HG02588 (cell line): Measurements from ENCODE around the gene SRPK1.

ENCODE experiments used
- ATAC-seq: cut with Tn5 transposase; IDR thresholded peaks from one replicate; pipeline ENCODE4 v1.9.1; 2021; ENCODE audit warnings: mild to moderate bottlenecking, moderate library complexity; ENCODE audit not compliant: unreplicated experiment

SRPK1 gene

GRCh38 chr6:35786810-35787209 is 134.1 kb downstream of the SRPK1 start:
- ATAC-seq: no peak

GRCh38 chr6:35786272-35786671 is 134.6 kb downstream of the SRPK1 start:
- no peak for ATAC-seq

GRCh38 chr6:35784200-35784599 is 136.7 kb downstream of the SRPK1 start:
- ATAC-seq: no peak
